GF-D8 (cell line): ENCODE data around the gene PCDHA4.

Experiments used
- DNase-seq: peaks from one replicate; lab custom pipeline; 2025; lab: John Stamatoyannopoulos, UW

Gene PCDHA4

DNA sequence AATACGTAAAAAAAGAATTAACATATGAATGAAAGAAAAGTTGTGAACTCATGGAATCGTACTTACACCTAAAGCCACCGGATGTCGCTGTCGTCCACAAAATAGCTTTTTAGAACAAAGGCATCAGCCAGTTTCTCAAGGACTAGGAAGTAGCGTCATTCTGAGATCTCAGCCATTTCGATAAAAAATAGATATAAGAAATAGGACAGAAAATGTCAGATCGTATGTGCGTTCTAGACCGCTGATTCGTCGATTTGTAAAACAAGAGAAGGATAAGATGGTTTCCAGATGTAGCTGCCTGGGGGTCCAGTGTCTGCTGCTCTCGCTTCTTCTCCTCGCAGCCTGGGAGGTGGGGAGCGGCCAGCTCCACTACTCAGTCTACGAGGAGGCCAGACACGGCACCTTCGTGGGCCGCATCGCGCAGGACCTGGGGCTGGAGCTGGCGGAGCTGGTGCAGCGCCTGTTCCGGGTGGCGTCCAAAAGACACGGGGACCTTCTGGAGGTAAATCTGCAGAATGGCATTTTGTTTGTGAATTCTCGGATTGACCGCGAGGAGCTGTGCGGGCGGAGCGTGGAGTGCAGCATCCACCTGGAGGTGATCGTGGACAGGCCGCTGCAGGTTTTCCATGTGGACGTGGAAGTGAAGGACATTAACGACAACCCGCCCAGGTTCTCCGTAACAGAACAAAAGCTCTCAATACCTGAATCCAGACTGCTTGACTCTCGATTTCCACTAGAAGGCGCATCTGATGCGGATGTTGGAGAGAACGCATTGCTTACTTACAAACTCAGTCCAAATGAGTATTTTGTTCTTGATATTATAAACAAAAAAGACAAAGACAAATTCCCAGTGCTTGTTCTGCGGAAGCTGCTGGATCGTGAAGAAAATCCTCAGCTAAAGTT lies 49.2 kb downstream of the PCDHA4 start, which contains the start of gene PCDHA10:
TSS of gene PCDHA10 (plus strand) at position 126 of the 903 bp plus-strand sequence. CDS start at position 278, 152 bp downstream.
- DNase-seq, result no peak

DNA sequence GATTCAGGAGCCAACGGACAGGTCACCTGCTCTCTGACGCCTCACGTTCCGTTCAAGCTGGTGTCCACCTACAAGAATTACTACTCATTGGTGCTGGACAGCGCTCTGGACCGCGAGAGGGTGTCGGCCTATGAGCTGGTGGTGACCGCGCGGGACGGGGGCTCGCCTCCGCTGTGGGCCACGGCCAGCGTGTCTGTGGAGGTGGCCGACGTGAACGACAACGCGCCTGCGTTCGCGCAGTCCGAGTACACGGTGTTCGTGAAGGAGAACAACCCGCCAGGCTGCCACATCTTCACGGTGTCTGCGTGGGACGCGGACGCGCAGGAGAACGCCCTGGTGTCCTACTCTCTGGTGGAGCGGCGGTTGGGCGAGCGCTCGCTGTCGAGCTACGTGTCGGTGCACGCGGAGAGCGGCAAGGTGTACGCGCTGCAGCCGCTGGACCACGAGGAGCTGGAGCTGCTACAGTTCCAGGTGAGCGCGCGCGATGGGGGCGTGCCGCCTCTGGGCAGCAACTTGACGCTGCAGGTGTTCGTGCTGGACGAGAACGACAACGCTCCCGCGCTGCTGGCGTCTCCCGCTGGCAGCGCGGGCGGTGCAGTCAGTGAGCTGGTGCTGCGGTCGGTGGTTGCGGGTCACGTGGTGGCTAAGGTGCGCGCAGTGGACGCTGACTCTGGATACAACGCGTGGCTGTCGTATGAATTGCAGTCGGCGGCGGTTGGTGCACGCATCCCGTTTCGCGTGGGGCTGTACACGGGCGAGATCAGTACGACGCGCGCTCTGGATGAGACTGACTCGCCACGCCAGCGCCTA lies 50.5 kb downstream of the PCDHA4 start:
- DNase-seq, result no peak

DNA sequence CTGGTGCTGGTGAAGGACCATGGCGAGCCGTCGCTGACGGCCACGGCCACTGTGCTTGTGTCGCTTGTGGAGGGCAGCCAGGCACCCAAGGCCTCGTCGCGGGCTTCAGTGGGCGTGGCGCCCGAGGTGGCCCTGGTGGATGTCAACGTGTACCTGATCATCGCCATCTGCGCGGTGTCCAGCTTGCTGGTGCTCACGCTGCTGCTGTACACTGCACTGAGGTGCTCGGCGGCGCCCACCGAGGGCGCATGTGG lies 51.0 kb downstream of the PCDHA4 start:
- DNase-seq, result no peak

DNA sequence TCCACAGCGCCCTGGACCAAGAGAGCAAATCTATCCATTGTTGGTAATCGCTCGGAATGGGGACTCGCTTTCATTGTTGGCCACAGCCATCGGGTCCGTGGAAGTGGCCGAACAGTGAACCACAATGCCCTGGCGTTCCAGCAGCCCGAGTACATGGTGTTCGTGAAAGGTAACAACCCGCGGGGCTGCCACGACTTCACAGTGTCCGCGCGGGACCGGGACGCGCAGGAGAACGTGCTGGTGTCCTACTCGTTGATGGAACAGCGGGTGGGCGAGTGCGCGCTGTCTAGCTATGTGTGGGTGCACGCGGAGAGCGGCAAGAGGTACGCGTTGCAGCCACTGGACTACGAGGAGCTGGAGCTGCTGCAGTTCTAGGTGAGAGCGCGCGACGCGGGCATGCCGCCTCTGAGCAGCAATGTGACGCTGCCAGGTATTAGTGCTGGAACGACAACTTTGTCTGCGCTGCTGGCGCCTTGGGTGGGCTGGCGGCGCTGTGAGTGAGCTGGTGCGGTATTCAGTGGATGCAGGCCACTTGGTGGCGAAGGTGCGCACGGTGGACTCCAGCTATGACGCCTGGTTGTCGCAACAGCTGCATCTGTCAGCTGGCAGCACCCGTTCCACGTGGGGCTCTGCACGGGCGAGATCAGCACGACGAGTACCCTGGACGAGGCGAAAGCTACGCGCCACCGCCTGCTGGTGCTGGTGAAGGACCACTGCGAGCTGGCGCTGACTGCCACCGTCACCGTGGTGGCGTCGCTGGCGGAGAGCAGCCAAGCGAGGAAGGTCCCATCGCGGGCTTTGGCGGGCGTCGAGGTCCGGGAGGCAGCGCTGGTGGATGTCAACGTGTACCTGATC lies 55.8 kb downstream of the PCDHA4 start:
- no peak for DNase-seq
